ENCODE measurements around the gene TYSND1.
"Not testable (repeated sequence)": the region's sequence is repeated elsewhere in the genome, so short reads cannot be mapped to it uniquely, and the experiment has no call there.

The TYSND1 gene

DNA sequence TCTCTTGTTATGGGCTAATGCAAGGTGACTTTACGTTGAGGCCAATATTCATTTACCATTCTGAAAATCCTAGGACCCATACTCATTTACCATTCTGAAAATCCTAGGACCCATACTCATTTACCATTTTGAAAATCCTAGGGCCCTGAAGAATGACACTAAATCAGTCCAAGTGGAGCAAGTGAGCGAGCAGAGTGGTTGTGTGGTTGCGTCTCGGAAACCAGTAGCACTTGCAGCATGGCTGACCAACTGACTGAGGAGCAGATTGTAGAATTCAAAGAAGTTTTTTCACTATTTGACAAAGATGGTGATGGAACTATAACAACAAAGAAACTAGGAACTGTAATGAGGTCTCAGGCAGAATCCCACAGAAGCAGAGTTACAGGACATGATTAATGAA is 16.9 kb upstream of the TYSND1 start:
- no peak for DNase-seq

GRCh38 chr10:70162892-70163201 is 16.3 kb upstream of the TYSND1 start:
- DNase-seq = no peak

- DNase-seq = no peak
Measured at GRCh38 chr10:70162151-70162891, 15.8 kb upstream of the TYSND1 start.

GRCh38 chr10:70160798-70161197 is 14.3 kb upstream of the TYSND1 start:
- no peak for DNase-seq

DNA sequence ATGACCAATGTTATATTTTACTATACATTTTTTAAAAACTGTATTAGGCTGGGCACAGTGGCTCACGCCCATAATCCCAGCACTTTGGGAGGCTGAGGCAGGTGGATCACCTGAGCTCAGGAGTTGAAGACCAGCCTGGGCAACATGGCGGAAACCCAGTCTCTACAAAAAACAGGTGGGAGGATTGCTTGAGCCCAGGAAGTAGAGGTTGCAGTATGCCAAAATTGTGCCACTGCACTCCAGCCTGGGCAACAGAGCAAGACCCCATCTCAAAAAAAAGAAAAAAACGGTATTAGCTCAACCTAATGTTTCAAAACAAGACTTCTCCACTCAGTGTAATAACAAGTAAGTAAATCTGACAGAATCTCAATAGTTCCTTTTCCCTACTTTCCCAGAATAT is 12.9 kb upstream of the TYSND1 start:
- DNase-seq = not testable (repeated sequence)

- DNase-seq = no peak
Measured at GRCh38 chr10:70158113-70158512, 11.6 kb upstream of the TYSND1 start.

DNA sequence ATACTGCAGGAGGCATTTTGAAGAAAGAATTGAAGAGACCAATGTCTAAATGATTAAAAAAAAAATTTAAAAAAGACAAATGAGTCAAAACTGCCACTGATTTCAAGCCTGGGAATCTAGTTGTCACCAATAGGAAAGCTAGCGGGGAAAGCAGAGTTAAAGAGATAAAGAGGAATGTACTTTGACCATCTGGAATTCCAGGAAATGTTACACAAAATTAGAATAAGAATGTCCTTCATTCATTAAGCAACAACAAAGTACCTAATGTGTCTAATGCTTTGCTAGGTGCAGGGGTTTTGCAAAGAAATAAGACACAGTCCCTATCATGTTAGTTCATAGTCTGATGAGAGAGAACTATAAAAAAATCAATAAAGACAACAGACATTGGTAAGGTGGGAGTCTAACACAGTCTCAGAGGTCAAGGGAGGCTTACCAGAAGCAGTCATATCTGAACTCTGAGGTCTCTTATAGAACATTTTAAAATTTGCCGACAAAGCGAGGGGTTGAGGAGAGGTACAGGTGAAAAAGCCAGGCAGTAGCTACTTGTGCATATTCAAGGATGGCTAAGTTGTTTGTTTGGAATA is 8.8 kb upstream of the TYSND1 start:
- DNase-seq = no peak

DNA sequence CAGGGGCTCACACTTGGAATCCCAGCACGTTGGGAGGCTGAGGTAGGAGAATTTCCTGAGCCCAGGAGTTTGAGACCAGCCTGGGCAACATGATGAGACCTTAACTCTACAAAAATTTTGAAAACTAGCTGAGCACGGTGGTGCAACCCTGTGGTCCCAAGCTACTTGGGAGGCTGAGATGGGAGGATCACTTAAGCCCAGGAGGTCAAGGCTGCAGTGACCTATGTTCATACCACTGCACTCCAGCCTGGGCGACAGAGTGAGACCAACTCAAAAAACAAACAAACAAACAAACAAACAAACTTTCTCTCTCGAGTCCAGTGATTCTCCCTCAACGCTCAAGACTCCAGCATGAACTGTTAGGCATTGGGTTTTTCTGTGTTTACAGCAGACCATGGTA is 2.0 kb upstream of the TYSND1 start:
- DNase-seq = no peak

- no peak for DNase-seq
Measured at GRCh38 chr10:70147259-70147625, 742 bp upstream of the TYSND1 start.

DNA sequence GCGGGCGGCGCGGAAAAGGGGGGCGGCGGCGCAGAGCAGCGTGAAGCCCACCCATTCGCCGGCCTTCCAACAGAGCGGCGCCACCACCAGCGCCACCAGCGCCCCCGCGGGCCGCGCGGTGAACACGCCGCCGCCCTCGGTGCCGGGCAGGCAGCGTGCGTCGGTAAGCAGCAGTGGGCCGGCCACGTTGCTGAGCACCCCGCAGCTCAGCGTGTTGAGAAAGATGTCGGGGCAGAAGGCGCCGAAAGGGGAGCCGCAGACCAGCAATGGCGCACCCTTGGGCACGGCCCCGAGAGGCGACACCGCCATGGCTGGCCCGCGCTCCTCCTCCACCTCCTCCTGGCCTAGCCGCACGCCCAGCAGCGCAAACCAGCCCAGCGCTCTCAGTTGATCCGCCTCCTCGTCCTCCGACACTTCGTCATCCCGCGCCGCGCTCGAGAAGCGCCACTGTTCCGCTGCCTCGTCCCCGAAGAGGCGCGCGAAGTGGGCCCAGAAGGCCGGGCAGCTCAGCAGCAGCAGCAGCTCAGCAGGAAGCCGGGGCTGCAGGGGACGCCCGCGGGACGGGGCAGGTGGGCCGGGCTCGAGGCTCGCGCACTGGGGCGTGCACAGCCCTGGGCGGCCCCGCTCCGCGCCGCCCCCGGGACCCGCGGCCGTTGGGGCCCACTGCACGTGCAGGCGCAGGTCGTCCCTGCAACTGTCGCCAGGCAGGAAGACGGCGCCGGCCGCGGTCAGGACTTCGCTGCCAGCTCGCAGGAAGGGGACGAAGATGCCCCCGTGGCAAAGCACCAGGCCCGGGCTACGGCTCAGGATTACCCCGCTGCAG is 623 bp downstream of the TYSND1 start:
- DNase-seq = peak; percentile 50

GRCh38 chr10:70145166-70145665 is 1.3 kb downstream of the TYSND1 start:
- no peak for DNase-seq

DNA sequence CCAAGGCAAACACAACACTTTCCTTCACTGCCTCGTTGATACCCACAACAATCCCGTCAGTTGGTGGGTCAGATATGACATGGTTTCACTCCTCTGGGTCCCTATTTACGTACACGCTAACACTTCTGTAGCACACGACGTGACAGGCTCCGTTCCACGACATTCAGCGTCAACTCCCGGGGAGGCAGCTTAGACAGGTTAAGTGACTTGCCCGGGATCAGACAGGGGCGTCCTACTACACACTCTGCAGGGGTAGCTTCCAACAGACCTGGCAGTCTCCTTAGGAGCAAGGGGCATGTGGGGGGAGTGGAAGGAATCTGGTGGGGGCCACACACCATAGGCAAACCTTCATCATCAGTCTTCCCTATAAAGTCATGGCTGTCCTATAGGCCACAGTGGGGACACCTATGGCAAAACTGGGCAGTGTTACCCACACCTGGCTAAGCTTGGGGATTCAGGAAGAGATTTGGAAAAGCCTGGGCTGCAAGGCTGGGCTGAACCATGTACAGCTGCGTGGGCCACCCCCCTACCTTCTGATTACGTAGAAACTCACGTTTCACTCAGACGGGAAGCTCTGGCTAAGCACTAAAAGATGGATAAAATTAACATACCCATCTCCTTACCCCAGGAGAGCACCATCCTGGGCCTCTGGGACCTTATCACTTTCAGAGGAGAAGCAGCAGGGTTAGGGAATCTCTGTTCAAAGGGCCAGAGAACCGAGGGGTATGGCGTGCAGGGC is 2.0 kb downstream of the TYSND1 start:
- DNase-seq = no peak

DNA sequence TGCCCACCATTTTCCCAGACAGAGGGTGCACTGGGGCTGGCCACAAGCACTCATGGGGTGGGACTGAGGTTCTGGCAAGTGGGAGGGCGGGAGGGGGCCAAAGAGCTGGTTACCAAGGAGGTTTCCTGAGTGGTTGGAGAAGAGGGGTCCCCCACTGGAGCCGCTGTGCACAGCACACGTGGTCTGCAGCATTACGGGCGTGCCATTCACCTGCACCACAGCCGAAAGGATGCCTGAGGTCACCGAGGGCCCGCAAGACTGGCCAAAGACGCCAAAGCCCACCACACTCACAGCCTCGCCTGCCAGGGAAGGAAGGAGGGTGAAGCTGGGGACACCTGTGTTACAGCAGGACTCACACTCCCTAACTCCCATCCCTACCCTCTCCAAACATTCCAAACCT is 3.9 kb downstream of the TYSND1 start:
- DNase-seq = no peak

GRCh38 chr10:70140297-70140696 is 6.2 kb downstream of the TYSND1 start:
- no peak for DNase-seq

- DNase-seq = no peak
Measured at GRCh38 chr10:70139997-70140250, 6.6 kb downstream of the TYSND1 start.

DNA sequence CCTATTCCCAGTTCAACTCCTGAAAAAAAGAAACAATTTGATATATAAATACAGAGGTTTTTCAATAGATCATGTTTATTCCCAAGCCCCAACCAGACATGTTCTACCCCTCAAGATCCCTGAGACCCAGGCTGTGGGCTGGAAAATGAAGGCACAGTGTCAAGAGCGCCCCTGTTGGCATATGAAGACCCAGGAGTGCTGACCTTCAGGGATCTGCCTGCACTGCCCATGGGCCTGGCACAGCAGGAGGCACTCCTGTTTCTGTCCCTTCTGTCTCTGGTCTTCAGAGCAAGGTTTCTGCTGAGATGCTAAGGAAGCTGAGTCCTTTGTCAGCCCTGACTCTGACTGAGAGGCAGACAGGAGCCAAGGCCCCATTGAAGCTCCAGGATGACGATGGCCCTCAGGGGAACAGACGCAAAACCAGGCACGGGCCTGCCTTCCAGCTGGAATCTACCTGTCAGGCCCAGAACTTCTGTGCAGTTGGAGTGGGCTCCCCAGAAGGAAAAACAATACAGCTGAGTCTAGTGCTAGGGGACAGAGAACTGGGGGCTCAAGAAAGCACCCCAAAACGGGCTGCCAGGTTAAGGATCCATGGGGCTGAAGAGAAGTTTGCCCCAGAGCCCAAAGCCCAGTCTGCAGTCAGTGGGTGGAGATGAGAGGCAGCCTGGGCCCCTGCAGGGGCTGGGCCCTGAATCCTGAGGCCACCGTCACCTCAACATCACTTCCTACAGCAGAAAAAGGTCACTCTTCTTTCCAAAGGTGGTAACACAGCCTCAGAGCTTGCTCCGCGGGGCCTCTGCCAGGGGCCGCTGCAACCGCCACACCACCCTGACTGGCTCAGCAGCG is 7.1 kb downstream of the TYSND1 start:
- DNase-seq = no peak

DNA sequence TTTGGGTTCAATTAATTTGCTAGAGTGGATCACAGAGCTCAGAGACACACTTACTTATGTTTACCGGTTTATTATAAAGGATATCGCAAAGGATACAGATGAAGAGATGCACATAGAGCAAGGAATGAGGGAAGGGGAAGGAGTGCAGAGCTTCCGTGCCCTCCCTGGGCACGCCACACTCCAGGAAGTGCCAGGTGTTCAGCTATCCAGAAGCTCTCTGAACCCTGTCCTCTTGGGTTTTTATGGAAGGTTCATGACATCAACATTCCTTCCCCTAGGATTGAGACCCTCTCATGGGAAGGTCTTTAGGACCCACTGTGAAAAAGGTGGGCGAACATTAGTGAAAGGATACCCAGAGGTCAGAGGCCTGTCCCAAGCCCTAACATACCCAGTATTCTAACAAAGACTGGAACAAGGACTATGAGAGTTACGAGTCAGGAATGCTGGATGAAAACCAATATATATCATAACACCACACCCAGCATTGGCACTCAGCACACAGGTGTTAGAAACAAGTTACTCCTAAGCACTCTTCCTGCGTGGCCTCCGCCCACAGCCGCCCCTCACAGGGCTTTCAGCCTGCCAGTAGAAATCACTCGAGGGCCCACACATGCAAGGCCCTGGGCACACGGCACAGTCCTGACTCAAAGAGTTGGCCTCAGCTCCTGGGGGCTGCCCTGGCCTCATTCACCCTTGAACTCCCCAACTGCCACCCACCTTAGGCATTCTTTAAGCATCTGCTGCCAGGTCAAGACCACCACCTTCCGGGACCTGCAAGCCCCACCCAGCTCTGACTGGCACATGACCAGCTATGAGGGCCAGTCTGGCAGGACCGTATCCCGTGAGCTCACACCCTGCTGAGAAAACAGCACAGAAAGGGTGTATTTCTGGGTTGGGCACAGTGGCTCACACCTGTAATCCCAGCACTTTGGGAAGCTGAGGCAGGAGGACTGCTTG is 8.3 kb downstream of the TYSND1 start:
- no peak for DNase-seq

DNA sequence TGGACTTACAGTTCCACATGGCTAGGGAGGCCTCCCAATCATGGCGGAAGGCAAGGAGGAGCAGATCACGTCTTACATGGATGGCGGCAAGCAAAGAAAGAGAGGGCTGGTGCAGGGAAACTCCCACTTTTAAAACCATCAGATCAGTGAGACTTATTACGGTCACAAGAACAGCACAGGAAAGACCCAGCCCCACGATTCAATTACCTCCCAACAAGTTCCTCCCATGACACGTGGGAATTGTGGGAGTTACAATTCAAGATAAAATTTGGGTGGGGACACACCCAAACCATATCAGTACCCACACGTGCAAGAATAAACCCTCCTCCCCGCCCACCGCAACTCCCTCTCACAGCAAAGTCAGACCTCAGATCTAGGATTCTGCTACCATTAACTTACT is 9.4 kb downstream of the TYSND1 start:
- no peak for DNase-seq

GRCh38 chr10:70135684-70136083 is 10.8 kb downstream of the TYSND1 start:
- DNase-seq = no peak

GRCh38 chr10:70135046-70135445 is 11.5 kb downstream of the TYSND1 start:
- DNase-seq = no peak
